ENCODE measurements around the gene MTFR1L. TPM values are rescaled to one million over a fixed set of nuclear protein-coding genes. Genes with fewer than 3 reads are reported as not detected.

Gene MTFR1L
- 45.1 and 47.3 TPM in 2 replicates for total RNA-seq

DNA sequence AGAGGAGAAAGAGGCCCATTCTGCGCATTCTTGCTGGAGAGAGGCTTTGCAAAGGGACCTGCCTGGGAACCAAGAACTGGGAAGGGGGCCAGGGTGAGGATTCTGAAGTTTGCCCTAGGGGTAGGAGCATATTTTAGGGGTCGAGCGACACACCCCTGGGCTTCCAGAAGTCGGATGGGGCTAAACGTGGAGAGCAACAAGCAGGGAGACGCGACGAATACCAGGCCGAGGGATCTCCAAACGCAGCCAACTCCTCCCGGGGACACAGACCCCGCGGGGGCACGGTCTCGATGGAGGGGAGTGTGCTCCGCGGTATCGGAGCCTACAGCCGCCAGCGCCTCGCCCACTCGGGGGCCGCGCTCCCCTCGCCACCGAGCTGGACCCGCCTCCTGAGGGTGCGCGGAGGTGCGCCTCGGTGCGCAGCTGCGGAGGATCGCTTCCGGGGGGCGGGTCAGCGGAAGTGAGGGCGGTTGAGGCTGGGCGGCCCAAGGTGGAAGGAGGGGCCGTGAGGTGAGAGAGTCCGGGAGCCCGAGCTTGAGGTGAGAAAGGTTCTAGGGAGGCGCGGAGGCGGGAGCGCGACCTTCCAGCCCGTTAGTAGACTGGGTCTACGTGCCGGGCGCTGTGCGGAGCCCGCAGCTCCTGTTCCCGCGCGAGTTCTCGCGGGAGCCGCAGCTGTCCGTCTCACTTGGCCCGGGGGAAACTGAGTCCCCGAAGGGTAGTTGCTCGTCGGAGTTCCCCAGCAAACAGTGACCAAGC is at the start of gene MTFR1L:
TSS of gene MTFR1L (plus strand) at position 464 of the 756 bp plus-strand sequence. CDS start 3,151 bp downstream, outside the sequence.

GRCh38 chr1:25799935-25800702 is 19.6 kb upstream of the MTFR1L start, which contains the start of gene SELENON:
TSS of gene SELENON (plus strand) at chr1:25800193. CDS start at chr1:25800231, 38 bp downstream.

GRCh38 chr1:25858906-25859789 is 39.4 kb downstream of the MTFR1L start, which contains the start of gene AUNIP:
TSS of gene AUNIP (minus strand) at chr1:25859457. CDS start at chr1:25859357, 100 bp downstream.

GRCh38 chr1:25875154-25875855 is 55.6 kb downstream of the MTFR1L start, which contains the start of gene PAQR7:
TSS of gene PAQR7 (minus strand) at chr1:25875708. CDS start at chr1:25863839, 11,869 bp downstream.

Other genes starting within 250 kb of the MTFR1L start
- gene MAN1C1, start 203.2 kb upstream of the MTFR1L start, total RNA-seq, result 5.8 and 13.4 TPM in 2 replicates
- gene SELENON, start 19.8 kb upstream of the MTFR1L start, total RNA-seq, result 52.6 and 63.2 TPM in 2 replicates
- gene AUNIP, start 39.5 kb downstream of the MTFR1L start, total RNA-seq, result 0.30 and 0.78 TPM in 2 replicates
- gene PAQR7, start 55.8 kb downstream of the MTFR1L start, total RNA-seq, result 13.6 and 15.3 TPM in 2 replicates
- gene STMN1, start 86.5 kb downstream of the MTFR1L start, total RNA-seq, result 22.4 and 28.7 TPM in 2 replicates
- gene PAFAH2, start 178.1 kb downstream of the MTFR1L start, total RNA-seq, result 11.2 and 12.1 TPM in 2 replicates
- gene EXTL1, start 201.8 kb downstream of the MTFR1L start, total RNA-seq, result 0.20 and 0.33 TPM in 2 replicates
- gene SLC30A2, start 226.2 kb downstream of the MTFR1L start, total RNA-seq, result not detected in 2 replicates
- 0.07 and 0.30 TPM in 2 replicates for gene TRIM63, start 247.7 kb downstream of the MTFR1L start, total RNA-seq